Cardiac muscle cell (in vitro differentiated cells and primary cell): Measurements from ENCODE around the gene C16orf74. TPM values are rescaled to one million over a fixed set of nuclear protein-coding genes. Genes with fewer than 3 reads are reported as not detected.

ENCODE experiments used
- DNase-seq, 2 donors: peaks; one replicate each; pipeline versions ENCODE4 v3.0.0 to v3.0.0-alpha.2; 2010 to 2017; ENCODE audit warnings: low read depth in 1 of 2, low spot score in 1 of 2
- H3K27ac ChIP-seq: fragments of 200-600 bp; sonication (generic); 2 replicates; pipeline ENCODE4 v1.5.1; 2016
- H3K27me3 ChIP-seq: fragments of 200-600 bp; sonication (generic); 2 replicates; pipeline ENCODE4 v1.6.0; 2016; ENCODE audit warnings: control low read depth
- H3K36me3 ChIP-seq: fragments of 200-600 bp; sonication (generic); 2 replicates; pipeline ENCODE4 v1.5.1; 2016; ENCODE audit warnings: control low read depth
- H3K4me1 ChIP-seq: fragments of 200-600 bp; sonication (generic); 2 replicates; pipeline ENCODE4 v1.8.1; 2017; ENCODE audit warnings: low read depth, mild to moderate bottlenecking, mixed run types
- H3K4me3 ChIP-seq: fragments of 200-600 bp; sonication (generic); 2 replicates; pipeline ENCODE4 v1.5.1; 2016; ENCODE audit warnings: mild to moderate bottlenecking
- H3K9me3 ChIP-seq: fragments of 200-600 bp; sonication (generic); 2 replicates; pipeline ENCODE4 v1.5.1; 2017; ENCODE audit warnings: low read depth, mild to moderate bottlenecking, control low read depth
- polyA plus RNA-seq: library from polyadenylated mRNA; unstranded; fragments of >200 nt; fragmentation: Nextera tagmentation; extraction: Ambion mirVana; gene quantifications from 2 replicates; pipeline ENCODE4 v1.2.1, GENCODE V29; 2016
- total RNA-seq: library from RNA; depleted of rRNA; stranded (reverse); fragments of >200 nt; gene quantifications from 2 replicates; pipeline ENCODE4 v1.2.3, GENCODE V29; 2016
- TF ChIP-seq, protein P1 (sequence below): IDR thresholded peaks from 2 replicates; pipeline ENCODE4 v1.5.1; 2012; ENCODE audit warnings: low read depth, mild to moderate bottlenecking, low read length

C16orf74 gene
- total and polyA plus RNA-seq, 2 experiments from 2014 or later, result 37.9 to 49.7 TPM

- Histone ChIP-seq H3K4me1 (no peaks in the 10 kb centered on the region), H3K27ac (peak overlapping the region; percentile 54), H3K27me3 (no peaks in the 10 kb centered on the region), H3K9me3 (no peaks in the 10 kb centered on the region), H3K4me3 (no peak overlapping the region), H3K36me3 (peaks cover 19% of the 10 kb centered on the region)
- DNase-seq, result no peak
- TF ChIP-seq, protein P1, sequence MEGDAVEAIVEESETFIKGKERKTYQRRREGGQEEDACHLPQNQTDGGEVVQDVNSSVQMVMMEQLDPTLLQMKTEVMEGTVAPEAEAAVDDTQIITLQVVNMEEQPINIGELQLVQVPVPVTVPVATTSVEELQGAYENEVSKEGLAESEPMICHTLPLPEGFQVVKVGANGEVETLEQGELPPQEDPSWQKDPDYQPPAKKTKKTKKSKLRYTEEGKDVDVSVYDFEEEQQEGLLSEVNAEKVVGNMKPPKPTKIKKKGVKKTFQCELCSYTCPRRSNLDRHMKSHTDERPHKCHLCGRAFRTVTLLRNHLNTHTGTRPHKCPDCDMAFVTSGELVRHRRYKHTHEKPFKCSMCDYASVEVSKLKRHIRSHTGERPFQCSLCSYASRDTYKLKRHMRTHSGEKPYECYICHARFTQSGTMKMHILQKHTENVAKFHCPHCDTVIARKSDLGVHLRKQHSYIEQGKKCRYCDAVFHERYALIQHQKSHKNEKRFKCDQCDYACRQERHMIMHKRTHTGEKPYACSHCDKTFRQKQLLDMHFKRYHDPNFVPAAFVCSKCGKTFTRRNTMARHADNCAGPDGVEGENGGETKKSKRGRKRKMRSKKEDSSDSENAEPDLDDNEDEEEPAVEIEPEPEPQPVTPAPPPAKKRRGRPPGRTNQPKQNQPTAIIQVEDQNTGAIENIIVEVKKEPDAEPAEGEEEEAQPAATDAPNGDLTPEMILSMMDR, result no peak
Measured at GRCh38 chr16:85678821-85679220, 72.1 kb downstream of the C16orf74 start.

GRCh38 chr16:85678016-85678415 lies 72.9 kb downstream of the C16orf74 start:
- Histone ChIP-seq H3K27ac (peak overlapping the region; percentile 54), H3K4me3 (no peak overlapping the region), H3K36me3 (peaks cover 25% of the 10 kb centered on the region), H3K4me1 (no peaks in the 10 kb centered on the region), H3K9me3 (no peaks in the 10 kb centered on the region), H3K27me3 (no peaks in the 10 kb centered on the region)
- TF ChIP-seq, protein P1, result no peak
- DNase-seq, result no peak

GRCh38 chr16:85677383-85677967 lies 73.4 kb downstream of the C16orf74 start:
- Histone ChIP-seq H3K4me3 (no peak overlapping the region), H3K27me3 (no peaks in the 10 kb centered on the region), H3K36me3 (peaks cover 31% of the 10 kb centered on the region), H3K27ac (peak overlapping the region; percentile 54), H3K4me1 (no peaks in the 10 kb centered on the region), H3K9me3 (no peaks in the 10 kb centered on the region)
- TF ChIP-seq, protein P1, result no peak
- no peak for DNase-seq

GRCh38 chr16:85676466-85676865 lies 74.4 kb downstream of the C16orf74 start:
- Histone ChIP-seq H3K4me1 (no peaks in the 10 kb centered on the region), H3K9me3 (no peaks in the 10 kb centered on the region), H3K4me3 (no peak overlapping the region), H3K36me3 (peaks cover 41% of the 10 kb centered on the region), H3K27me3 (no peaks in the 10 kb centered on the region), H3K27ac (peak overlapping the region; percentile 54)
- TF ChIP-seq, protein P1, result no peak
- no peak for DNase-seq

GRCh38 chr16:85675251-85675874 lies 75.5 kb downstream of the C16orf74 start:
- no peaks in the 10 kb centered on the region for H3K27me3 ChIP-seq

More at GRCh38 chr16:85675251-85675874, 75.5 kb downstream of the C16orf74 start:
- Histone ChIP-seq H3K36me3 (peaks cover 48% of the 10 kb centered on the region), H3K9me3 (no peaks in the 10 kb centered on the region), H3K4me3 (no peak overlapping the region), H3K4me1 (no peaks in the 10 kb centered on the region), H3K27ac (peak overlapping the region; percentile 54)
- TF ChIP-seq, protein P1, result peak; percentile 66
- peak in 1 of 2 donors; percentile 55 for DNase-seq
